ENCODE measurements around the gene NBAS.

NBAS gene

GRCh38 chr2:15591692-15592463, 30.7 kb upstream of the NBAS start, which contains the start of gene DDX1:
DDX1 (plus strand) TSS chr2:15591868; CDS start chr2:15591934, 66 bp downstream.
- peaks cover 12% of the 10 kb centered on the region for H3K36me3 ChIP-seq (ENCODE audit: control insufficient read depth, insufficient read depth, low read length)
- H3K27me3 ChIP-seq (replicated peaks; ENCODE audit: control insufficient read depth, insufficient read depth, low read length, poor library complexity, severe bottlenecking) = no peaks in the 10 kb centered on the region
- peak within 1 kb of the TSS; percentile 73 for H3K27ac ChIP-seq (ENCODE audit: insufficient read depth, low read length, poor library complexity, severe bottlenecking)
- peak within 1 kb of the TSS; percentile 93 for H3K4me3 ChIP-seq (ENCODE audit: insufficient read depth, low read depth, low read length, poor library complexity, severe bottlenecking)
- peak; percentile 67 to 75 (median 70) for DNase-seq
- H3K4me1 ChIP-seq (ENCODE audit: control insufficient read depth, insufficient read depth, low read length, poor library complexity, severe bottlenecking) = peaks cover 15% of the 10 kb centered on the region
- no peaks in the 10 kb centered on the region for H3K9me3 ChIP-seq (ENCODE audit: control insufficient read depth, low read length)

- DNase-seq = no peak
- Histone ChIP-seq H3K9me3 (ENCODE audit: control insufficient read depth, low read length) (no peaks in the 10 kb centered on the region), H3K4me3 (ENCODE audit: insufficient read depth, low read depth, low read length, poor library complexity, severe bottlenecking) (peak overlapping the region; percentile 93), H3K4me1 (ENCODE audit: control insufficient read depth, insufficient read depth, low read length, poor library complexity, severe bottlenecking) (peaks cover 15% of the 10 kb centered on the region), H3K27ac (ENCODE audit: insufficient read depth, low read length, poor library complexity, severe bottlenecking) (peak overlapping the region; percentile 73), H3K36me3 (ENCODE audit: control insufficient read depth, insufficient read depth, low read length) (peaks cover 10% of the 10 kb centered on the region), H3K27me3 (replicated peaks; ENCODE audit: control insufficient read depth, insufficient read depth, low read length, poor library complexity, severe bottlenecking) (no peaks in the 10 kb centered on the region)
Measured at GRCh38 chr2:15591373-15591691, 30.2 kb upstream of the NBAS start.

GRCh38 chr2:15588329-15588919, 27.3 kb upstream of the NBAS start:
- Histone ChIP-seq H3K4me3 (ENCODE audit: insufficient read depth, low read depth, low read length, poor library complexity, severe bottlenecking) (no peak overlapping the region), H3K27me3 (replicated peaks; ENCODE audit: control insufficient read depth, insufficient read depth, low read length, poor library complexity, severe bottlenecking) (no peaks in the 10 kb centered on the region)
- DNase-seq = no peak

GRCh38 chr2:15584767-15585469, 23.8 kb upstream of the NBAS start:
- no peak for DNase-seq
- H3K27me3 ChIP-seq (replicated peaks; ENCODE audit: control insufficient read depth, insufficient read depth, low read length, poor library complexity, severe bottlenecking) = no peaks in the 10 kb centered on the region
- H3K36me3 ChIP-seq (ENCODE audit: control insufficient read depth, insufficient read depth, low read length) = no peaks in the 10 kb centered on the region
- H3K9me3 ChIP-seq (ENCODE audit: control insufficient read depth, low read length) = no peaks in the 10 kb centered on the region
- no peak overlapping the region for H3K27ac ChIP-seq (ENCODE audit: insufficient read depth, low read length, poor library complexity, severe bottlenecking)
- H3K4me3 ChIP-seq (ENCODE audit: insufficient read depth, low read depth, low read length, poor library complexity, severe bottlenecking) = no peak overlapping the region
- H3K4me1 ChIP-seq (ENCODE audit: control insufficient read depth, insufficient read depth, low read length, poor library complexity, severe bottlenecking) = no peaks in the 10 kb centered on the region

More at GRCh38 chr2:15588329-15588919, 27.3 kb upstream of the NBAS start:
- H3K9me3 ChIP-seq (ENCODE audit: control insufficient read depth, low read length) = no peaks in the 10 kb centered on the region
- peaks cover 15% of the 10 kb centered on the region for H3K4me1 ChIP-seq (ENCODE audit: control insufficient read depth, insufficient read depth, low read length, poor library complexity, severe bottlenecking)
- no peaks in the 10 kb centered on the region for H3K36me3 ChIP-seq (ENCODE audit: control insufficient read depth, insufficient read depth, low read length)
- H3K27ac ChIP-seq (ENCODE audit: insufficient read depth, low read length, poor library complexity, severe bottlenecking) = no peak overlapping the region

GRCh38 chr2:15584316-15584715, 23.2 kb upstream of the NBAS start:
- Histone ChIP-seq H3K36me3 (ENCODE audit: control insufficient read depth, insufficient read depth, low read length) (no peaks in the 10 kb centered on the region), H3K4me1 (ENCODE audit: control insufficient read depth, insufficient read depth, low read length, poor library complexity, severe bottlenecking) (no peaks in the 10 kb centered on the region), H3K27me3 (replicated peaks; ENCODE audit: control insufficient read depth, insufficient read depth, low read length, poor library complexity, severe bottlenecking) (no peaks in the 10 kb centered on the region), H3K4me3 (ENCODE audit: insufficient read depth, low read depth, low read length, poor library complexity, severe bottlenecking) (no peak overlapping the region), H3K27ac (ENCODE audit: insufficient read depth, low read length, poor library complexity, severe bottlenecking) (no peak overlapping the region), H3K9me3 (ENCODE audit: control insufficient read depth, low read length) (no peaks in the 10 kb centered on the region)
- no peak for DNase-seq

GRCh38 chr2:15583826-15584225, 22.7 kb upstream of the NBAS start:
- no peak for DNase-seq
- no peaks in the 10 kb centered on the region for H3K36me3 ChIP-seq (ENCODE audit: control insufficient read depth, insufficient read depth, low read length)
- H3K9me3 ChIP-seq (ENCODE audit: control insufficient read depth, low read length) = no peaks in the 10 kb centered on the region
- H3K4me1 ChIP-seq (ENCODE audit: control insufficient read depth, insufficient read depth, low read length, poor library complexity, severe bottlenecking) = no peaks in the 10 kb centered on the region
- no peak overlapping the region for H3K4me3 ChIP-seq (ENCODE audit: insufficient read depth, low read depth, low read length, poor library complexity, severe bottlenecking)
- no peak overlapping the region for H3K27ac ChIP-seq (ENCODE audit: insufficient read depth, low read length, poor library complexity, severe bottlenecking)
- H3K27me3 ChIP-seq (replicated peaks; ENCODE audit: control insufficient read depth, insufficient read depth, low read length, poor library complexity, severe bottlenecking) = no peaks in the 10 kb centered on the region

- Histone ChIP-seq H3K4me1 (ENCODE audit: control insufficient read depth, insufficient read depth, low read length, poor library complexity, severe bottlenecking) (no peaks in the 10 kb centered on the region), H3K27me3 (replicated peaks; ENCODE audit: control insufficient read depth, insufficient read depth, low read length, poor library complexity, severe bottlenecking) (no peaks in the 10 kb centered on the region), H3K36me3 (ENCODE audit: control insufficient read depth, insufficient read depth, low read length) (no peaks in the 10 kb centered on the region), H3K4me3 (ENCODE audit: insufficient read depth, low read depth, low read length, poor library complexity, severe bottlenecking) (no peak overlapping the region), H3K9me3 (ENCODE audit: control insufficient read depth, low read length) (no peaks in the 10 kb centered on the region), H3K27ac (ENCODE audit: insufficient read depth, low read length, poor library complexity, severe bottlenecking) (no peak overlapping the region)
- DNase-seq = no peak
Measured at GRCh38 chr2:15582710-15583357, 21.7 kb upstream of the NBAS start.

GRCh38 chr2:15580451-15580850, 19.3 kb upstream of the NBAS start:
- Histone ChIP-seq H3K36me3 (ENCODE audit: control insufficient read depth, insufficient read depth, low read length) (no peaks in the 10 kb centered on the region), H3K4me3 (ENCODE audit: insufficient read depth, low read depth, low read length, poor library complexity, severe bottlenecking) (no peak overlapping the region), H3K9me3 (ENCODE audit: control insufficient read depth, low read length) (no peaks in the 10 kb centered on the region), H3K27me3 (replicated peaks; ENCODE audit: control insufficient read depth, insufficient read depth, low read length, poor library complexity, severe bottlenecking) (no peaks in the 10 kb centered on the region), H3K27ac (ENCODE audit: insufficient read depth, low read length, poor library complexity, severe bottlenecking) (no peak overlapping the region), H3K4me1 (ENCODE audit: control insufficient read depth, insufficient read depth, low read length, poor library complexity, severe bottlenecking) (no peaks in the 10 kb centered on the region)
- DNase-seq = no peak

- no peak overlapping the region for H3K4me3 ChIP-seq (ENCODE audit: insufficient read depth, low read depth, low read length, poor library complexity, severe bottlenecking)
- H3K36me3 ChIP-seq (ENCODE audit: control insufficient read depth, insufficient read depth, low read length) = no peaks in the 10 kb centered on the region
- no peak for DNase-seq
- H3K27me3 ChIP-seq (replicated peaks; ENCODE audit: control insufficient read depth, insufficient read depth, low read length, poor library complexity, severe bottlenecking) = no peaks in the 10 kb centered on the region
- H3K4me1 ChIP-seq (ENCODE audit: control insufficient read depth, insufficient read depth, low read length, poor library complexity, severe bottlenecking) = no peaks in the 10 kb centered on the region
- H3K27ac ChIP-seq (ENCODE audit: insufficient read depth, low read length, poor library complexity, severe bottlenecking) = no peak overlapping the region
- no peaks in the 10 kb centered on the region for H3K9me3 ChIP-seq (ENCODE audit: control insufficient read depth, low read length)
Measured at GRCh38 chr2:15579641-15580040, 18.5 kb upstream of the NBAS start.
